Measurements from ENCODE around the gene FNTB. TPM values are rescaled to one million over a fixed set of nuclear protein-coding genes. Genes with fewer than 3 reads are reported as not detected.

FNTB gene
- total and polyA plus RNA-seq, 2 donors (not counting 3 experiments of a cell fraction or from before 2014, with no cell fraction given) = 21.0 to 21.6 TPM

GRCh38 chr14:64947710-64948611 is 38.7 kb upstream of the FNTB start:
- DNase-seq (ENCODE audit: low read depth, low spot score) (no peak), FAIRE-seq (no peak)
- H3K9ac ChIP-seq (replicated peaks; ENCODE audit: extremely low read depth, insufficient read depth, low read length) = no peak overlapping the region
- H3K27ac ChIP-seq (ENCODE audit: insufficient read depth, low read depth, low read length) = no peak overlapping the region
- H3K4me2 ChIP-seq (ENCODE audit: insufficient read depth, low read length) = no peak overlapping the region
- ChIA-PET POLR2A (no interaction called here), CTCF (interaction anchor here (1.4 kb wide), 1 partner anchor 72 kb away, joined by 5 read pairs; no protein-coding TSS in a partner anchor)
- TF ChIP-seq MAX (IDR thresholded peaks at IDR 0.05; ENCODE audit: insufficient read depth, insufficient read length) (no peak), FOS (IDR thresholded peaks at IDR 0.05; ENCODE audit: borderline replicate concordance, insufficient read depth, low read length) (no peak), MYC (IDR thresholded peaks at IDR 0.05; ENCODE audit: low read depth, low read length) (no peak), GATA2 (IDR thresholded peaks at IDR 0.05; ENCODE audit: insufficient read depth, insufficient read length, low read depth, low read length) (no peak), JUN (IDR thresholded peaks at IDR 0.05; ENCODE audit: borderline replicate concordance, insufficient read depth, insufficient read length, low read depth) (no peak), CTCF (IDR thresholded peaks at IDR 0.05; ENCODE audit: extremely low read depth in 1 of 2, insufficient read depth in 1 of 2, low read depth in 1 of 2, low read length in 2 of 2) (no peak), POLR2A (IDR thresholded peaks at IDR 0.05; ENCODE audit: low read depth, low read length) (no peak), EZH2 (IDR thresholded peaks at IDR 0.05; ENCODE audit: borderline replicate concordance, low read depth, low read length, severe bottlenecking) (no peak), POLR2AphosphoS5 (IDR thresholded peaks at IDR 0.05; ENCODE audit: insufficient read depth, low read depth, low read length) (no peak)
- H2AFZ ChIP-seq (ENCODE audit: low read depth, low read length) = no peak overlapping the region
- H3K4me1 ChIP-seq (ENCODE audit: control insufficient read depth, extremely low read depth, insufficient read depth, low read length) = no peaks in the 10 kb centered on the region
- no peaks in the 10 kb centered on the region for H3K27me3 ChIP-seq (ENCODE audit: control insufficient read depth in 2 of 2, insufficient read depth in 2 of 2, low read length in 2 of 2)
- H3K36me3 ChIP-seq (ENCODE audit: control insufficient read depth in 2 of 2, extremely low read depth in 1 of 2, insufficient read depth in 2 of 2, low read length in 2 of 2) = peaks cover 0 to 28% of the 10 kb centered on the region in 2 experiments
- no peak overlapping the region for H3K4me3 ChIP-seq (replicated peaks in 1 of 3; ENCODE audit: insufficient read depth in 1 of 3, low read depth in 1 of 3, low read length in 3 of 3)
- no peaks in the 10 kb centered on the region for H3K9me1 ChIP-seq (replicated peaks; ENCODE audit: control insufficient read depth, extremely low read depth, insufficient read depth, low read length)
- no peaks in the 10 kb centered on the region for H4K20me1 ChIP-seq (replicated peaks; ENCODE audit: control insufficient read depth, extremely low read depth, insufficient read depth, low read length)
- dilution Hi-C loops (cut with MboI; ENCODE audit: extremely low pct_ligation_motif_present, low sequenced_read_pairs) (no loop called here), intact Hi-C loops (cut with micrococcal nuclease) (no loop called here)
- no TSS peak for BruUV-seq (replicated peaks)
- H3K9me3 ChIP-seq (replicated peaks; ENCODE audit: control insufficient read depth, insufficient read depth, low read length) = no peaks in the 10 kb centered on the region
- no peaks in the 10 kb centered on the region for H3K79me2 ChIP-seq (ENCODE audit: control insufficient read depth, insufficient read depth, low read length)

All from endothelial cell of umbilical vein (primary cell).